H1 (cell line): ENCODE measurements around the gene SLU7. TPM values are rescaled to one million over a fixed set of nuclear protein-coding genes. Genes with fewer than 3 reads are reported as not detected.

ENCODE experiments used
- JUN ChIP-seq: IDR thresholded peaks from 2 replicates; pipeline ENCODE4 v1.6.1; 2011; ENCODE audit warnings: low read depth, mild to moderate bottlenecking, improper control_type of control experiment, low read length
- RAD21 ChIP-seq, 2 experiments: IDR thresholded peaks in 1 of 2; conservative IDR thresholded peaks in 1 of 2; 2 replicates each; pipeline ENCODE4 v1.6.1; 2011; ENCODE audit warnings: low read depth in 2 of 2, low read length in 2 of 2, improper control_type of control experiment in 1 of 2, inconsistent platforms in 1 of 2, mild to moderate bottlenecking in 1 of 2, moderate library complexity in 1 of 2
- polyA plus RNA-seq, 7 experiments: library from polyadenylated mRNA; depleted of rRNA in 3 of 7; stranded (reverse) in 5 of 7; unstranded in 2 of 7; fragments of >200 nt in 5 of 7; fragments of 200-250 nt in 2 of 7; gene quantifications; 1 replicate in 5 of 7; 2 replicates in 1 of 7; 4 replicates in 1 of 7; pipeline versions ENCODE4 v1.2.1 to v1.2.3, GENCODE V29; 2011 to 2013; ENCODE audit warnings: missing spikeins in 2 of 7, mixed read lengths in 2 of 7
- total RNA-seq: library from RNA; stranded (reverse); fragmentation: NEBNext Ultra II Directional; extraction: Animal tissue kit (Norgen Biotek cat#: 25700); gene quantifications from 2 replicates; pipeline ENCODE4 v1.2.1, GENCODE V29; 2021

SLU7 gene
- total and polyA plus RNA-seq, 2 of the 8 experiments (the other 6 are each of a cell fraction or from before 2014, with no cell fraction given): 6.0 to 34.1 TPM

- TF ChIP-seq JUN (no peak), RAD21 (IDR thresholded peaks at IDR 0.05 in 1 of 2, conservative IDR thresholded peaks at IDR 0.05 in 1 of 2; ENCODE audit: low read depth in 2 of 2, low read length in 2 of 2) (no peak)
Measured at GRCh38 chr5:160356550-160357347, 62.1 kb downstream of the SLU7 start (continued).
